Naive thymus-derived CD4-positive, alpha-beta T cell (primary cell): Measurements from ENCODE around the gene MORC2. TPM values are rescaled to one million over a fixed set of nuclear protein-coding genes. Genes with fewer than 3 reads are reported as not detected.

Source experiments
- ATAC-seq: fragments of 150-1000 bp; cut with Tn5 transposase; 2 replicates; pipeline ENCODE4 v1.10.0; 2021; ENCODE audit warnings: mild to moderate bottlenecking, moderate library complexity
- CTCF ChIA-PET: fragments of 350-600 bp; sonication (Branson Sonifier 250); formaldehyde crosslinking; loops from one replicate; lab custom pipeline; 2021; ENCODE audit warnings: antibody characterized with exemption; lab: Charles Lee
- POLR2A ChIA-PET: fragments of 350-600 bp; sonication (Branson Sonifier 250); formaldehyde crosslinking; loops from one replicate; lab custom pipeline; 2021; ENCODE audit warnings: antibody characterized with exemption, inconsistent platforms; lab: Charles Lee
- DNase-seq, 9 donors: peaks; one replicate each; pipeline versions ENCODE4 v3.0.0 to v3.0.0-alpha.2; 2020 to 2022; ENCODE audit warnings: mixed read lengths in 1 of 9
- H3K27ac ChIP-seq: one replicate; pipeline ENCODE4 v1.7.0; 2013; ENCODE audit warnings: mild to moderate bottlenecking, low read depth, low read length, moderate library complexity
- H3K27me3 ChIP-seq, 2 donors: one replicate each; pipeline ENCODE4 v1.7.0; 2013; ENCODE audit warnings: low read length in 2 of 2, mild to moderate bottlenecking in 2 of 2, moderate library complexity in 2 of 2; ENCODE audit not compliant: control insufficient read depth in 2 of 2, insufficient read depth in 2 of 2
- H3K36me3 ChIP-seq, 3 experiments: 1 replicate in 2 of 3; 2 replicates in 1 of 3; pipeline ENCODE4 v1.7.0; 2013; ENCODE audit warnings: low read length in 3 of 3, mild to moderate bottlenecking in 3 of 3, moderate library complexity in 1 of 3; ENCODE audit not compliant: insufficient read depth in 3 of 3, control insufficient read depth in 2 of 3
- H3K4me1 ChIP-seq, 2 donors: one replicate each; pipeline ENCODE4 v1.7.0; 2013; ENCODE audit warnings: low read length in 2 of 2, mild to moderate bottlenecking in 2 of 2, moderate library complexity in 1 of 2; ENCODE audit not compliant: control insufficient read depth in 2 of 2, insufficient read depth in 2 of 2
- H3K4me3 ChIP-seq: 2 replicates; pipeline ENCODE4 v1.7.0; 2013; ENCODE audit warnings: mild to moderate bottlenecking, low read length
- H3K9me3 ChIP-seq, 3 experiments: 1 replicate in 2 of 3; 2 replicates in 1 of 3; pipeline ENCODE4 v1.7.0; 2013; ENCODE audit warnings: low read length in 3 of 3; ENCODE audit not compliant: control insufficient read depth in 2 of 3
- H3K27ac Mint-ChIP-seq, 9 donors: one replicate each; pipeline ENCODE4 v1.8.0; 2020 to 2022; ENCODE audit warnings: mixed read lengths in 9 of 9, mild to moderate bottlenecking in 8 of 9, moderate library complexity in 5 of 9, inconsistent platforms in 2 of 9
- H3K27me3 Mint-ChIP-seq, 5 donors: one replicate each; pipeline ENCODE4 v1.8.0; 2021 to 2022; ENCODE audit warnings: mixed read lengths in 5 of 5, mild to moderate bottlenecking in 1 of 5
- H3K36me3 Mint-ChIP-seq, 5 donors: one replicate each; pipeline ENCODE4 v1.8.0; 2020 to 2022; ENCODE audit warnings: mixed read lengths in 5 of 5, mild to moderate bottlenecking in 3 of 5, inconsistent platforms in 1 of 5
- H3K4me1 Mint-ChIP-seq, 7 donors: one replicate each; pipeline ENCODE4 v1.8.0; 2020 to 2022; ENCODE audit warnings: mixed read lengths in 7 of 7, mild to moderate bottlenecking in 3 of 7, inconsistent platforms in 1 of 7
- H3K4me3 Mint-ChIP-seq, 10 donors: one replicate each; pipeline ENCODE4 v1.8.0; 2020 to 2022; ENCODE audit warnings: mild to moderate bottlenecking in 10 of 10, mixed read lengths in 10 of 10, moderate library complexity in 6 of 10, inconsistent platforms in 2 of 10
- H3K9me3 Mint-ChIP-seq, 11 donors: one replicate each; pipeline ENCODE4 v1.8.0; 2020 to 2022; ENCODE audit warnings: mixed read lengths in 11 of 11, mild to moderate bottlenecking in 4 of 11, inconsistent platforms in 1 of 11, moderate library complexity in 1 of 11
- intact Hi-C, 2 donors: fragments of 100-400 bp; cut with micrococcal nuclease; formaldehyde crosslinking; loops; one replicate each; pipeline ENCODE4 v1.15.1; 2023
- polyA plus RNA-seq, 2 donors: library from polyadenylated mRNA; unstranded; fragments of 300-500 nt; fragmentation: Illumina TruSeq; gene quantifications; one replicate each; pipeline ENCODE4 v1.2.3, GENCODE V29; 2021
- total RNA-seq, 6 experiments: library from RNA in 5 of 6; stranded (reverse) in 5 of 6; gene quantifications; 1 replicate in 5 of 6; 2 replicates in 1 of 6; pipeline ENCODE4 v1.2.3 and lab custom pipeline; 2021 to 2026

The MORC2 gene
- total and polyA plus RNA-seq, 7 experiments from 2014 or later: 12.8 to 66.9 (median 43.7) TPM

- ATAC-seq (no peak), DNase-seq (no peak)
- Histone ChIP-seq H3K27me3 (no peaks in the 10 kb centered on the region), H3K9me3 (no peaks in the 10 kb centered on the region), H3K4me3 (no peak overlapping the region), H3K27ac (no peak overlapping the region), H3K4me1 (no peaks in the 10 kb centered on the region), H3K36me3 (no peaks in the 10 kb centered on the region)
- ChIA-PET POLR2A (no interaction called here), CTCF (no interaction called here)
- Mint-ChIP-seq H3K36me3 (no peaks in the 10 kb centered on the region), H3K4me1 (peaks cover 0 to 6% (median 0%) of the 10 kb centered on the region in 7 donors), H3K27me3 (no peaks in the 10 kb centered on the region), H3K4me3 (no peak overlapping the region), H3K9me3 (no peaks in the 10 kb centered on the region), H3K27ac (no peak overlapping the region)
- intact Hi-C loops: no loop called here
These were observed 89.2 kb downstream of the MORC2 start for GRCh38 chr22:30879415-30879797.

GRCh38 chr22:30878516-30879414, 89.8 kb downstream of the MORC2 start:
- Mint-ChIP-seq H3K27ac (no peak overlapping the region), H3K27me3 (no peaks in the 10 kb centered on the region), H3K9me3 (no peaks in the 10 kb centered on the region), H3K4me1 (peaks cover 0 to 6% (median 0%) of the 10 kb centered on the region in 7 donors), H3K36me3 (no peaks in the 10 kb centered on the region), H3K4me3 (no peak overlapping the region)
- ATAC-seq: no peak
- no peaks in the 10 kb centered on the region for H3K36me3 ChIP-seq
- POLR2A ChIA-PET: no interaction called here
- H3K9me3 ChIP-seq: no peaks in the 10 kb centered on the region
- no peaks in the 10 kb centered on the region for H3K4me1 ChIP-seq
- no peak overlapping the region for H3K4me3 ChIP-seq
- no peaks in the 10 kb centered on the region for H3K27me3 ChIP-seq
- intact Hi-C loops: no loop called here
- H3K27ac ChIP-seq: no peak overlapping the region
- no peak for DNase-seq
- CTCF ChIA-PET: no interaction called here

- Mint-ChIP-seq H3K36me3 (no peaks in the 10 kb centered on the region), H3K4me1 (peaks cover 0 to 4% (median 0%) of the 10 kb centered on the region in 7 donors), H3K27me3 (no peaks in the 10 kb centered on the region), H3K27ac (no peak overlapping the region), H3K9me3 (no peaks in the 10 kb centered on the region), H3K4me3 (no peak overlapping the region)
- CTCF ChIA-PET: no interaction called here
- Histone ChIP-seq H3K4me3 (no peak overlapping the region), H3K27me3 (no peaks in the 10 kb centered on the region), H3K27ac (no peak overlapping the region), H3K4me1 (no peaks in the 10 kb centered on the region), H3K36me3 (no peaks in the 10 kb centered on the region), H3K9me3 (no peaks in the 10 kb centered on the region)
- ATAC-seq: no peak
- POLR2A ChIA-PET: no interaction called here
- intact Hi-C loops: no loop called here
- DNase-seq: no peak
These were observed 90.7 kb downstream of the MORC2 start for GRCh38 chr22:30877662-30878515.

GRCh38 chr22:30876915-30877553, 91.5 kb downstream of the MORC2 start:
- H3K36me3 Mint-ChIP-seq: no peaks in the 10 kb centered on the region
- Histone ChIP-seq H3K9me3 (no peaks in the 10 kb centered on the region), H3K36me3 (no peaks in the 10 kb centered on the region), H3K27me3 (no peaks in the 10 kb centered on the region), H3K27ac (no peak overlapping the region), H3K4me3 (no peak overlapping the region), H3K4me1 (no peaks in the 10 kb centered on the region)
- no peaks in the 10 kb centered on the region for H3K27me3 Mint-ChIP-seq
- H3K9me3 Mint-ChIP-seq: no peaks in the 10 kb centered on the region
- no peak overlapping the region for H3K27ac Mint-ChIP-seq
- ATAC-seq (no peak), DNase-seq (no peak)
- POLR2A ChIA-PET: no interaction called here
- H3K4me1 Mint-ChIP-seq: no peaks in the 10 kb centered on the region
- H3K4me3 Mint-ChIP-seq: no peak overlapping the region
- intact Hi-C loops: no loop called here
- CTCF ChIA-PET: no interaction called here

GRCh38 chr22:30876221-30876751, 92.3 kb downstream of the MORC2 start:
- CTCF ChIA-PET: no interaction called here
- no peak overlapping the region for H3K4me3 ChIP-seq
- Mint-ChIP-seq H3K4me1 (no peaks in the 10 kb centered on the region), H3K36me3 (no peaks in the 10 kb centered on the region), H3K27me3 (no peaks in the 10 kb centered on the region), H3K9me3 (no peaks in the 10 kb centered on the region), H3K27ac (no peak overlapping the region), H3K4me3 (no peak overlapping the region)
- H3K36me3 ChIP-seq: no peaks in the 10 kb centered on the region
- no peaks in the 10 kb centered on the region for H3K9me3 ChIP-seq
- H3K4me1 ChIP-seq: no peaks in the 10 kb centered on the region
- no peak for DNase-seq
- ATAC-seq: no peak
- no peak overlapping the region for H3K27ac ChIP-seq
- POLR2A ChIA-PET: no interaction called here
- no peaks in the 10 kb centered on the region for H3K27me3 ChIP-seq
- intact Hi-C loops: no loop called here

GRCh38 chr22:30875481-30876215, 92.9 kb downstream of the MORC2 start:
- ChIA-PET POLR2A (no interaction called here), CTCF (no interaction called here)
- H3K9me3 ChIP-seq: no peaks in the 10 kb centered on the region
- Mint-ChIP-seq H3K4me3 (no peak overlapping the region), H3K27ac (no peak overlapping the region), H3K27me3 (no peaks in the 10 kb centered on the region), H3K9me3 (no peaks in the 10 kb centered on the region), H3K4me1 (no peaks in the 10 kb centered on the region), H3K36me3 (no peaks in the 10 kb centered on the region)
- no peaks in the 10 kb centered on the region for H3K27me3 ChIP-seq
- H3K4me3 ChIP-seq: no peak overlapping the region
- no peaks in the 10 kb centered on the region for H3K4me1 ChIP-seq
- H3K36me3 ChIP-seq: no peaks in the 10 kb centered on the region
- no peak overlapping the region for H3K27ac ChIP-seq
- ATAC-seq (no peak), DNase-seq (no peak)
- intact Hi-C loops: no loop called here
